OCI-LY7 (cell line): ENCODE results near the gene TUSC2. TPM values are rescaled to one million over a fixed set of nuclear protein-coding genes. Genes with fewer than 3 reads are reported as not detected.

Experiments used
- BruUV-seq: library from RNA; stranded (reverse); fragments of 400-500 nt; replicated peaks from 2 replicates; lab custom pipeline; 2021; lab: Mats Ljungman, UMichigan
- CTCF ChIA-PET: fragments of 300-600 bp; sonication (Branson Sonifier 250); formaldehyde crosslinking; loops from one replicate; lab custom pipeline; 2022; ENCODE audit warnings: antibody characterized with exemption; ENCODE audit not compliant: unreplicated experiment; lab: Charles Lee
- POLR2A ChIA-PET: fragments of 300-600 bp; sonication (Branson Sonifier 250); formaldehyde crosslinking; loops from one replicate; lab custom pipeline; 2022; ENCODE audit warnings: antibody characterized with exemption; lab: Charles Lee
- DNase-seq: peaks from one replicate; pipeline ENCODE4 v3.0.0-alpha.2; 2015; ENCODE audit warnings: low spot score
- H2AFZ ChIP-seq: fragments of 200-600 bp; sonication (generic), shearing (Covaris generic); 2 replicates; pipeline ENCODE4 v1.6.1; 2014; ENCODE audit warnings: mild to moderate bottlenecking, antibody characterized with exemption, low read length, moderate library complexity
- H3K27ac ChIP-seq: fragments of 200-600 bp; sonication (generic); 2 replicates; pipeline ENCODE4 v1.5.1; 2014; ENCODE audit warnings: mixed run types, low read depth, mild to moderate bottlenecking, moderate library complexity, low read length, inconsistent platforms; ENCODE audit not compliant: poor library complexity, severe bottlenecking
- H3K36me3 ChIP-seq: fragments of 200-600 bp; sonication (generic); 2 replicates; pipeline ENCODE4 v1.6.1; 2014; ENCODE audit warnings: mild to moderate bottlenecking, antibody characterized with exemption, low read length, moderate library complexity, mixed read lengths; ENCODE audit not compliant: insufficient read depth
- H3K4me1 ChIP-seq: fragments of 200-600 bp; sonication (generic); 2 replicates; pipeline ENCODE4 v1.5.1; 2014; ENCODE audit warnings: mild to moderate bottlenecking, low read length; ENCODE audit not compliant: insufficient read depth, poor library complexity, severe bottlenecking
- H3K4me2 ChIP-seq: fragments of 200-600 bp; sonication (generic); 2 replicates; pipeline ENCODE4 v1.6.1; 2014; ENCODE audit warnings: mild to moderate bottlenecking, low read length
- H3K4me3 ChIP-seq: fragments of 200-600 bp; sonication (generic); 2 replicates; pipeline ENCODE4 v1.5.1; 2014; ENCODE audit warnings: mild to moderate bottlenecking, low read depth, low read length; ENCODE audit not compliant: poor library complexity, severe bottlenecking
- H3K79me2 ChIP-seq: fragments of 200-600 bp; sonication (generic); 2 replicates; pipeline ENCODE4 v1.6.1; 2016; ENCODE audit warnings: low read depth, mild to moderate bottlenecking, low read length, moderate library complexity, mixed read lengths; ENCODE audit not compliant: insufficient read depth
- H3K9me2 ChIP-seq: fragments of 200-600 bp; sonication (generic); 2 replicates; pipeline ENCODE4 v1.6.1; 2016; ENCODE audit warnings: mild to moderate bottlenecking, low read length, mixed read lengths; ENCODE audit not compliant: insufficient read depth
- H3K9me3 ChIP-seq: fragments of 200-600 bp; sonication (generic); 2 replicates; pipeline ENCODE4 v1.6.1; 2014; ENCODE audit warnings: mild to moderate bottlenecking, mixed run types, low read length, mixed read lengths
- H4K20me1 ChIP-seq: fragments of 200-600 bp; sonication (generic); 2 replicates; pipeline ENCODE4 v1.6.1; 2014; ENCODE audit warnings: mild to moderate bottlenecking, antibody characterized with exemption, low read length, moderate library complexity, mixed read lengths; ENCODE audit not compliant: insufficient read depth
- EZH2phosphoT487 ChIP-seq: fragments of 200-600 bp; sonication (generic); IDR thresholded peaks from 2 replicates; pipeline ENCODE4 v1.6.1; 2018; ENCODE audit warnings: low read depth, borderline replicate concordance, mild to moderate bottlenecking, mixed run types, antibody characterized with exemption, low read length, moderate library complexity, mixed read lengths
- intact Hi-C: fragments of 100-400 bp; cut with micrococcal nuclease; formaldehyde crosslinking; loops from one replicate; pipeline ENCODE4 v1.10.0; 2022; ENCODE audit not compliant: unreplicated experiment
- total RNA-seq, 2 experiments: library from RNA; depleted of rRNA in 1 of 2; stranded (reverse); fragments of >200 nt in 1 of 2; shearing (Covaris generic) in 1 of 2; gene quantifications; 2 replicates each; pipeline ENCODE4 v1.2.3, GENCODE V29; 2014 to 2022
- TF ChIP-seq, protein P1 (sequence below): fragments of 200-600 bp; sonication (generic); conservative IDR thresholded peaks from 2 replicates; pipeline ENCODE4 v1.5.1; 2014; ENCODE audit warnings: mild to moderate bottlenecking, antibody characterized with exemption, low read length, moderate library complexity, mixed read lengths

The TUSC2 gene
- total RNA-seq, 2 experiments from 2014 or later, result 20.4 to 24.5 TPM

DNA sequence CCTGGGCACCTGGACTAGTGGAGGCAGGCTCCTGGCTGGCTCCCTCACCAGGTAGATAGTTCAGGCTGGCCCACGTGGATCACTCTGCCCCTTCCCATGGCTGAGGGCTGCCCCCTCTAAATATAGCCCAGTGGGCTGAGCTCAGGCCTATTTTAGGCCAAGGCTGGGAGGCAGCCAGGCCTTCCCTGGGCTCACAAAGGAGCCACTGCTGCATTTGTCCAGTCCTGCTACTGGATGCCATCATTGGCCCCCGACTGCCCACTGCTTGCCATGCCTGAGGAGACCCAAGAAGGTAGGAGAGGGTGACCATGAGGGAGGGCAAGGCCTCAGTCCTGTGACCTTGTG, 49.2 kb downstream of the TUSC2 start, which contains the start of gene LSMEM2:
Gene LSMEM2 (plus strand): TSS at position 208 of the 345 bp plus-strand sequence. CDS start 27 bp downstream, at position 235.
- no peak for DNase-seq
- no peak within 1 kb of the TSS for H3K4me2 ChIP-seq
- BruUV-seq, result no TSS peak
- no peaks in the 10 kb centered on the region for H3K79me2 ChIP-seq
- no peak within 1 kb of the TSS for H3K4me3 ChIP-seq
- H3K36me3 ChIP-seq, result no peaks in the 10 kb centered on the region
- H3K9me2 ChIP-seq, result no peaks in the 10 kb centered on the region
- H2AFZ ChIP-seq, result no peak within 1 kb of the TSS
- H3K9me3 ChIP-seq, result no peaks in the 10 kb centered on the region
- ChIA-PET POLR2A (interaction anchor here (0.9 to 1.2 kb wide), 2 partner anchors 14 to 18 kb away, joined by 3 to 5 read pairs; no protein-coding TSS in a partner anchor), CTCF (no interaction called here)
- TF ChIP-seq, protein P1, sequence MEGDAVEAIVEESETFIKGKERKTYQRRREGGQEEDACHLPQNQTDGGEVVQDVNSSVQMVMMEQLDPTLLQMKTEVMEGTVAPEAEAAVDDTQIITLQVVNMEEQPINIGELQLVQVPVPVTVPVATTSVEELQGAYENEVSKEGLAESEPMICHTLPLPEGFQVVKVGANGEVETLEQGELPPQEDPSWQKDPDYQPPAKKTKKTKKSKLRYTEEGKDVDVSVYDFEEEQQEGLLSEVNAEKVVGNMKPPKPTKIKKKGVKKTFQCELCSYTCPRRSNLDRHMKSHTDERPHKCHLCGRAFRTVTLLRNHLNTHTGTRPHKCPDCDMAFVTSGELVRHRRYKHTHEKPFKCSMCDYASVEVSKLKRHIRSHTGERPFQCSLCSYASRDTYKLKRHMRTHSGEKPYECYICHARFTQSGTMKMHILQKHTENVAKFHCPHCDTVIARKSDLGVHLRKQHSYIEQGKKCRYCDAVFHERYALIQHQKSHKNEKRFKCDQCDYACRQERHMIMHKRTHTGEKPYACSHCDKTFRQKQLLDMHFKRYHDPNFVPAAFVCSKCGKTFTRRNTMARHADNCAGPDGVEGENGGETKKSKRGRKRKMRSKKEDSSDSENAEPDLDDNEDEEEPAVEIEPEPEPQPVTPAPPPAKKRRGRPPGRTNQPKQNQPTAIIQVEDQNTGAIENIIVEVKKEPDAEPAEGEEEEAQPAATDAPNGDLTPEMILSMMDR, result no peak
- TF ChIP-seq EZH2phosphoT487, result no peak
- intact Hi-C loops, result no loop called here
- H4K20me1 ChIP-seq, result no peaks in the 10 kb centered on the region
- H3K27ac ChIP-seq, result no peak within 1 kb of the TSS
- H3K4me1 ChIP-seq, result no peaks in the 10 kb centered on the region

DNA sequence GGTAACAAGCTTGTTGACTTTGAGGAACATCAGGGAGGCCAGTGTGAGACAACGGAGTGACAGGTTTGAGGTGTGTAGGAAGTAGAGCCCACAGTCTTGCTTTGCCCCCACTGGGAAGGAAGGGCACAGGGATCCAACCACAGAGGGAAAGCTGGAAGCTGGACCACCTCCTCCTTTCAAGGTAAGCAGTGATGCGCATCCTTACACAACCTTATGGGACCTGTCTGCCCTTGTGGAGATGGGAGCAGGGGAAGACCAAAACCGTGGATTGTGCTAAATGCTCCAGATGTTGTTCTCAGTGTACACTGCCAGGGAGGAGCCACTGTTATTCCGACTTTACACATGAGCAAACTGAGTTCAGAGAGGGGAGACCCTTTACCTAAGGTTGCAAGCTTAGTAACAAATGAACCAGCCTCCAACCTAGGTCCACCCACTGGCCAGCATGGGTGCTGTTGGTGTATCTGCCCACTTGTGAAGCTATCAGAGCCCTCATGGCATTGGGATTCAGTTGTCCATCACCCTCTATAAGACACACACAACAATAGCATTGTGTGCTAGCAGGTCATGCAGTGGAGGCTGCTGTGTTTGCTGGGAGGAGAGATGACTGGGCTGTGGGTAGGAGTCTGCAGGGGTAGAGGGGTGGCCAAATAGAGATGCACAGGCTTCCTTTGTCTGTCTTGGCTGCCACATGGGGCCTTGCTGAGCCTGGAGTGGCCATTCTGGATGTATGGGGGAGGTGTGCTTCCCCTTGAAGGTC, 49.7 kb downstream of the TUSC2 start:
- Histone ChIP-seq H3K9me3 (no peaks in the 10 kb centered on the region), H2AFZ (no peak overlapping the region), H3K36me3 (no peaks in the 10 kb centered on the region), H3K79me2 (no peaks in the 10 kb centered on the region), H4K20me1 (no peaks in the 10 kb centered on the region), H3K4me3 (no peak overlapping the region), H3K4me2 (no peak overlapping the region), H3K27ac (no peak overlapping the region), H3K9me2 (no peaks in the 10 kb centered on the region), H3K4me1 (peaks cover 1% of the 10 kb centered on the region)
- POLR2A ChIA-PET, result interaction anchor here (0.9 to 1.2 kb wide), 2 partner anchors 13 to 17 kb away, joined by 3 to 5 read pairs; no protein-coding TSS in a partner anchor
- CTCF ChIA-PET, result no interaction called here
- TF ChIP-seq EZH2phosphoT487, result no peak
- TF ChIP-seq, protein P1, result no peak
- no TSS peak for BruUV-seq
- no peak for DNase-seq
- intact Hi-C loops, result no loop called here

DNA sequence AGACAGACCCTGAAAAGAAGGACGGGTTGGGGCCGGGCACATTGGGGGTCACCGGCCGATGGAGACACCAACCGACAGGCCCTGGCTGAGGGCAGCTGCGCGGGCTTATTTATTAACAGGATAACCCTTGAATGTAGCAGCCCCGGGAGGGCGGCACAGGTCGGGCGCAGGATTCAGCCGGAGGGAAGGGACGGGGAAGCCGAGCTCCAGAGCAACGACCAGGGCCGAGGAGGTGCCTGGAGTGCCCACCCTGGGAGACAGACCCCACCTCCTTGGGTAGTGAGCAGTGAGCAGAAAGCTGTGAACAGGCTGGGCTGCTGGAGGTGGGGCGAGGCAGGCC, 51.3 kb downstream of the TUSC2 start:
- H3K27ac ChIP-seq, result no peak overlapping the region
- ChIA-PET CTCF (no interaction called here), POLR2A (no interaction called here)
- DNase-seq, result no peak
- H3K79me2 ChIP-seq, result no peaks in the 10 kb centered on the region
- H2AFZ ChIP-seq, result no peak overlapping the region
- no peaks in the 10 kb centered on the region for H3K9me3 ChIP-seq
- no peaks in the 10 kb centered on the region for H3K36me3 ChIP-seq
- H3K4me3 ChIP-seq, result no peak overlapping the region
- no peak for TF ChIP-seq EZH2phosphoT487
- TF ChIP-seq, protein P1, result no peak
- H3K4me1 ChIP-seq, result peaks cover 5% of the 10 kb centered on the region
- H3K4me2 ChIP-seq, result no peak overlapping the region
- no peaks in the 10 kb centered on the region for H3K9me2 ChIP-seq
- no TSS peak for BruUV-seq
- intact Hi-C loops, result no loop called here
- H4K20me1 ChIP-seq, result no peaks in the 10 kb centered on the region
